Erythroblast (primary cell): Measurements from ENCODE around the gene CNTNAP1.

Experiments
- DNase-seq, 2 experiments: peaks; one replicate each; lab custom pipeline; 2025; lab: John Stamatoyannopoulos, UW
- GATA1 ChIP-seq: IDR thresholded peaks from 2 replicates; pipeline ENCODE4 v1.6.1; 2011; ENCODE audit warnings: low read depth, mild to moderate bottlenecking, control low read depth, low read length, moderate library complexity
- POLR2A ChIP-seq: IDR thresholded peaks from 2 replicates; pipeline ENCODE4 v1.6.1; 2011; ENCODE audit warnings: mild to moderate bottlenecking, low read length

Gene CNTNAP1

GRCh38 chr17:42748908-42749798 lies 66.8 kb downstream of the CNTNAP1 start:
- TF ChIP-seq GATA1 (no peak), POLR2A (no peak)
- DNase-seq, result no peak
